ENCODE data around the gene TAF15.

The TAF15 gene

DNA sequence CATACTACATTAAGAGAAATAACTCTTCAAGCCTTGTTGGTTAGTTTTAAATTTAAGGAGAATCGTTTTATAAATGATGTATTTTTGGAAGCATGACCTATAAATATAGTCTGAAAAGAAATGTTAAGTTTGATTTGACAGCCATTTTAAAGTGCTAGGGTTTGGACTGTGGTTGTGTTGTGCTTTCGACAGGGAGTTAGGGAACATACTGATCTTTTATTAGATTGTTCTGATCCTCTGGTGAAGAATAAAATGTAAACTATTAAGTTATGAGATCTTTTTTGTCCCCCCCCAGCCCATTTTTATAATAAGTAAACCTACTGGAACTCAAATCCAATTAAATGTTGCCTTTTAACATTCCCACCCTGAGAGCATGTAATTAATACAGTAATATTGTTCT is 12.0 kb downstream of the TAF15 start:
- DNase-seq (ENCODE audit: low spot score), result no peak

DNA sequence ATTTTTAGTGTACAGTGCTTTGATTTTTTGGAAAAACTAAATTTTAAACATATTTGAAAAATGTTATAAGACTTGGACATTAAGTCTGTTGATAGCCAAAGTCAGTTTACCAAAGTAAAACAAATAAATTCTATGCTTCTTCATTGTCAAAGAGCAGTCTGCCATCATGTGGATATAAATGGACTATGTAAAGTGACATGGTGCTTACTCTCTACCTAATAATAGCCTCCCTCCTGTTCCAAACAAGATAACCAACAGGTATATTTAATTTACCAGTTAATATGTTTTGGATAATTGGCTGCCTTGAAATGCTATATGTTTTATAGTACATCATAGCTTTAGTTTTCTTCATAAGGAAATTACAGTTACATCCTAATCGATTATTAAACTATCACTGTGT is 15.9 kb downstream of the TAF15 start:
- no peak for DNase-seq (ENCODE audit: low spot score)

DNA sequence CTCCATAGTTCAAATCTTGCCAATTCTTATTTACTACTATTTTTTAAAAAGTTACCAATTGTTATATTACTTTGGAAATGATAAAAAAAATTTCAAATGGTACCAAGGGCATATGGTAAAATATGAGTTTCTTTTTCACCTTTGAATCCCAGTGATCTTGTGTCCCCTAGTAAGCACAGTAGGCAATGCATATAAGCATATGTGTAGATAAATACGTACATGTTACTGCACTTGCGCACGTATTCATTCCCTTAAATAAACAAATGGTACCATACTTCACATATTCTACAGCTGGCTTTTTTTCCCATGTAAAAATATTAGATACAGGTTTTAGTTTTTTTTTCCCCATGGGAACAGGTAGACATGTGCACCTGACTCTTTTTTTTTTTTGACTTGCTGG is 31.8 kb downstream of the TAF15 start:
- DNase-seq (ENCODE audit: low spot score), result no peak

DNA sequence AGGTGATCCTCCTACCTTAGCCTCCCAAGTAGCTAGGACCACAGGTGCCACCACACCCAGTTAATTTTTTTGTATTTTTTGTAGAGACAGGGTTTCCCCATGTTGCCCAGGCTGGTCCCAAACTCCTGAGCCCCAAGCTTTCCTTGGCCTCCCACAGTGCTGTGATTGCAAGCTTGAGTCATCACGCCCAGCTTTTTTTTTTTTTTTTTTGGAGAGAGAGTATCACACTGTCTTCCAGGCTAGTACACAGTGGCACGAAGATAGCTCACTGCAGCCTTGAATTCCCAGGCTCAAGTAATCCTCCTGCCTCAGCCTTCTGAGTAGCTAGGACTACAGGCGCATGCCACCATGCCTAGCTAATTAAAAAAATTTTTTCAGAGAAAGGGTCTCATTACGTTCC is 32.2 kb downstream of the TAF15 start:
- DNase-seq (ENCODE audit: low spot score), result no peak

DNA sequence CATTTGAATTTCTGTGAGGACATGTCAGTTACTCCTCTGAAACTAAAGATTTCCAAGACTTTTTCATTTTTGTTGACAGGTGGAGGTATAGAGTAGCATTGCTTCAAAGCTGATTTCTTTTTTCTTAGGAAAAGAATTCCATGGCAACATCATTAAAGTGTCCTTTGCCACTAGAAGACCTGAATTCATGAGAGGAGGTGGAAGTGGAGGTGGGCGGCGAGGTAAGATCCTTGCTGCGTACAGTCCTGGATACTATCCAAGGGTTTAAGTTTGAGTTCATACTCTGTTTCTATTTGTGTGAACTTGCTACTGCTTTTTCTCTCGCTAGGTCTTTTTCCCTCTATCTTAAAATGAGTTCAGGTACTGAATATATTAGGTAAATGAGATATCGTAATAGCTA is 33.0 kb downstream of the TAF15 start:
- DNase-seq (ENCODE audit: low spot score), result no peak

DNA sequence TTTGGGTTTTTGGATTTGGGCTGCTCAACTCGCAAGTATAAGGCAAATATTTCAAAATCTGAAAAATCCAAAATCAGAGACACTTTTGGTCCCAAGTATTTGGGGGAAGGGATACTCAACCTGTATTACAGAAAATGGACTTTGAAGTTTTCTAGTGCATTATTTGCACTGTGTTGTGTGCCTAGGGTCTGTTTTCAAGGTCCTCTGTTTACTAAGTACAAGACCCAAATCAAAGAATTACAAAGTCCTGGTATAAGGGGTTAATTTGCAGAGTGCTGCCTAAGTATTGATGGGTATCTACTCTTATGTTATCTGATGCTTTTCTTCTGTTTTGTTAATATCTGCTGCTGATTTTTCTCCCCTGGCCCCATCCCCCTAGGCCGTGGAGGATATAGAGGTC is 34.4 kb downstream of the TAF15 start:
- no peak for DNase-seq (ENCODE audit: low spot score)

DNA sequence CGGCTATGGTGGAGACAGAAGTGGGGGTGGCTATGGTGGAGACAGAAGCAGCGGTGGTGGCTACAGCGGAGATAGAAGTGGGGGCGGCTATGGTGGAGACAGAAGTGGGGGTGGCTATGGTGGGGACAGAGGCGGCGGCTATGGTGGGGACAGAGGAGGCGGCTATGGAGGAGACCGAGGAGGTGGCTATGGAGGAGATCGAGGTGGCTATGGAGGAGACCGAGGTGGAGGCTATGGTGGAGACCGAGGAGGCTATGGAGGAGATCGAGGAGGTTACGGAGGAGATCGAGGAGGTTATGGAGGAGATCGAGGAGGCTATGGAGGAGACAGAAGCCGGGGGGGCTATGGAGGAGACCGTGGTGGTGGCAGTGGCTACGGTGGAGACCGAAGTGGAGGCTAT is 35.3 kb downstream of the TAF15 start:
- DNase-seq (ENCODE audit: low spot score), result no peak

DNA sequence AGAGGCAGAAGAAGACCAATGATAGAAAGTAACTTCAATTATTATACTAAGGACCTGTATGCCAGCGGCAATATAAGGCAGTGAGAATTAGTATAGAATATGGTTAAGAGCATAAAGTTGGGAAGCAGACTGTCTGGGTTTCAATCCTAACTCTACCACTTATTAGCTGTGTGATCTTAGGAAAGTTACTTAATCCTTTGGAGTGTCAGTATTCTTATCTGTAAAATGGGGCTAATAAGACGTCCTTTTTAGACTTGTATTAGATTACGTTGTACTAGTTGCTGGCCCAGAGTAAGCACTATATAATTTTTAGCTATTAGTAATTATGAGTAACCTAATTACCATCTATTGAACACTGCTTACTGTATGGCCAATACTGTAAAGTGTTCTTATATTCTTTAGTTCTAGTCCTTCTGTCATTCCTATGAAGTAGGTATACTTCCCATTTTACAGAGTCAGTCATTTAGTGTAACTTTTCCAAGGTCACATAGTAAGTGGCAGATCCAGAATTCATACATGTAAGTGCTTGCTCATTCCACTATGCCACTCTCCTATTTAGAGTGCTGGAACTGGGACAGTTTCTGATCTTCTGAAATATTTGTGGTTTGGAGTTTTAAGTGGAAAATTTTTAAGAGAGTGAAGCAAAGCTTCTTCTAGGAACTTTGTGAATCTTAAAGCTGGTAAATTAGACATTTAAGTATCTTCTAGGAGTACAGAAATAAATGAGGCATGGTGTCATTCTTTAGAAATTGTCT is 36.9 kb downstream of the TAF15 start:
- no peak for DNase-seq (ENCODE audit: low spot score)

DNA sequence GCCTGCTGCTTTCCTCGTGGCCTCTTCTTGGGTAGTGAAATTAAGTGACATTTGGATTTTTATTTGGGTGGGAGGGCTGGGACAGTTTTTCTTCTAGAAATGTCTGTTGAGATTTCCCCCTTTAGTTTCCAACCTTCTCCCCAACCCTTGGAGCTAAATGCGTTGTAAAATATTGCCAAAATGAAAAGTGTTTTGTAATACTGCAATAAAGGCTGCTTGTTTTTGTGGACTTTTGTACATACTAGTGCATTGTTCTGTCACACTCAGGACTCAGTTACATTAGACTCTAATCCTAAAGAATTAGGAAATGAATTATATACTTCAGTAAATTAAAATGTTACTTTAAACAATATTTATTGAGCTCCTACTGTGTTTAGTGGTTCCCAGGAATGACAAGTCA is 37.7 kb downstream of the TAF15 start:
- DNase-seq (ENCODE audit: low spot score), result peak; percentile 62

DNA sequence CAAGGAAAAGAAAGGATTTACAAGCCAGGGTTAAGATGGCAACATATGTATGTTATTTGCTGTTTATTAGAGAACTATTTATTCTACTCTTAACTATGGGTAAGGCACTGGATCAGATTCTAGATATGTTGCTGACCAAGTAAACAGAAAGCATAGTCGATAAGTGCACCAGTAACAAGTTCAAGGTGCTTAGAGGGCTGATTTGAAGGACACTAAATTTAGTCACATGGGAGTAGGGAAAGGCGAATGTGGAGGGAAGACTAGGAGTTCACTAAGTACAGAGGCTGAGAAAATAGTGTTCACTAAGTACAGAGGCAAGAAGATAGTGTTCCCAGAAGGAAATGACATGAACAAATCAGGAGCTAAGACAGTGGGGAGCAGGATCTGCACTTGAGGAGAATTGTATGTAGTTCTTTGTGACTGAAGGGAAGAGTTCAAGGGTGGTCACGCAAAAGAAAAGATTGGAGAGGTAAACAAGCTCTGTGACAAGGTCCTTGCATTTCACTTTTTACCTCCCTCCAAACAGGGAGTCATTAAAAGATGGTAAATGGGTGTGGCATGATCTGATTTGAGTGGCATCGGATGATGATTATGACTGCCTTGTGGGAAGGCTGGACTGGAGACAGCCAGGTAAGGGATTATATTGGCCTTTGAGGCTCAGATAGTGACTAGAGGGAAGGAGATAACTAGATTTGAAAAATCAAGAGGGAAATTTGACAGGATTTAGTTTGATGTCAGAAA is 38.5 kb downstream of the TAF15 start:
- no peak for DNase-seq (ENCODE audit: low spot score)

DNA sequence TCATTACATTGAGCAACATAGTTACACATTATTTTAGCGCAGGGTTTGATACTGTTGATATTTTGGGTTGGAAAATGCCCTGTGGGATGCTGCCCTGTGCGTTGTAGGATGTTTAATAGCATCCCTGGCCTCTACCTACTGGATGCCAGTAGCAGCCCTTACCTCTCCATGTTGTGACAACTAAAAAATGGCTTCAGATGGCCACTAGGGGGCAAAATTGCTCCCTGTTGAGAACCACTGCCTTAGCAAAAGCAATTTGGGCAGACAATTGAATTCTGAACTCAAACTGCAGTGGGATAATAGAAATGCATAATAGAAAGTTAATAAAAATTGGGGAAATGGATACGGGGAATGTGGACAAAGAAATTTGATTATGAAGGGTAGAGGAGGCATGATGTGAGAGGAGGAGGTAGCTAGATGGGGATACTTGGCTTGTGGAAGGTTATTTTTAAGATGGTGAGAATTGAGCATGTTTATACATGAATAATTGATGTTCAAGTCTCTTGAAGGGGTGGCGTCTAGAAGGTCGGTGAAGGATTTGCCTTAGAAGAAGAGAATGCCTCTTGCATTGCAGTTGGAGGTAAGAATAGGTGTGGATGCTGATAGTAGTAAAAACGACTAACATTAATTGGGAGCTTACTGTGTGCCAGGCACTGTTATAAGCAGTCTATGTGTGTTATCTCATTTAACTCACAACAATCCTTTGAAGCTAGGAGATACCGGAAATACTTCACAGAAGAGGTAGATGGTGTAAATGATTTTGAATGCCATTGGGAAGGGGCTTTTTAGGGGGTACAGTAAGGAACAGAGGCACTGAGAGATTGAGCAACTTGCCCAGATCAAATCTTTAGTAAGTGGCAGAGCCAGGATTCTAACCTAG is 40.4 kb downstream of the TAF15 start:
- DNase-seq (ENCODE audit: low spot score), result peak; percentile 76

DNA sequence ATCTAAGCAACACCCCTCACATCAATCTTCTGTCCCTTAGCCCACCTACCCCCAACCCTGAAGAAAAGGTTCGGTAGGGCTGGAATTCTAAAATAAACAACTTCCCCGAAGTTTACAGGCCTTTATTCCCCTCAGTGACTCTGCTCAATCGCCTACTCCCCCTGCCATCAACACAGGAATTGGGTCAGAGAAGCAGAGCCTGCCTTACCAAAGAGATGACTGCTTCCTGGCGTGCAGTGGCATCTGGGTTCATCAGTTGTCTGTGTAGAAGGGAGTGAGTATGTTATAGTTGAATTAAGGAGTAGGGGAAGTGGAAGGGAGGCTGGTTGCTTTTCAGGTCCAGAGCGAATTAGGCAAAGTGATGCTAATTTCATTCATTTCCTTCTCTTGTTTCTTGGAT is 46.7 kb downstream of the TAF15 start:
- no peak for DNase-seq (ENCODE audit: low spot score)

DNA sequence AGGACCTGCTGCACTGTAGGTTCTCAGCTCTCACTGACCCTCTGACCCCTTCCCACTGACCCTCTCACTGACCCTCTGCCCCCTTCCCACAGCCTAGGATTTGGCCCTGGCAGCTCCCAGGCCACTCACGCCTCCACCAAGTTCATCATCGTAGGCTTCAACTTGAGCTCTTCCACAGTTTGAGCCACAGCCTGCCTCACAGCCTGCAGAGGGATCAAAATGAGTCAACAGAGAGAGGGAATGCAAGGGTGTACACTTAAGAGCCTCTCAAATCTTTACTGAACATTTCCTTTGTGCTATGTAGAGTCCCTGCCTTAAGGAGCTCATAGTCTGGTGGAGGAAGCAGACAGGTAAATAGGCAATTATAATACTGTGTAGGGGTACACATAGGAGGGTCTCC is 47.3 kb downstream of the TAF15 start:
- DNase-seq (ENCODE audit: low spot score), result no peak

DNA sequence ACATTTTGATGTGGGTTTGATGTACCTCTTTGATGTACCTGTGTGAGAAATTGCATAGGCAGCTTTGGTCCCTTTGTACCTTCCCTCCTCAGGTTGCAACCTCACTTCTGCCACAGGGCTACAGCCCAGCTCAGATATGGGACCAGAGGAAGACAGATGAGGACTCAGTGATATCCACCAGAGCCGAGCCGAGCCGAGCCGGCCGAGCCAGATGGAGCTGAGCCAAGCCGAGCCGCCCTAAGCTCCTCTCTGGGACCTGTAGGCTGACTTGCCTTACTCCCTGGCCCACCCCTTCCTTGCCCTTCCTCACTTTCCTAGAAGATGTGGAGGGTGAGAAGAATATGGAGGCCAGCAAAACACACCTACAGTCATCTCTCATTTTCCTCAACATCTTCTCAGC is 55.6 kb downstream of the TAF15 start:
- DNase-seq (ENCODE audit: low spot score), result no peak

DNA sequence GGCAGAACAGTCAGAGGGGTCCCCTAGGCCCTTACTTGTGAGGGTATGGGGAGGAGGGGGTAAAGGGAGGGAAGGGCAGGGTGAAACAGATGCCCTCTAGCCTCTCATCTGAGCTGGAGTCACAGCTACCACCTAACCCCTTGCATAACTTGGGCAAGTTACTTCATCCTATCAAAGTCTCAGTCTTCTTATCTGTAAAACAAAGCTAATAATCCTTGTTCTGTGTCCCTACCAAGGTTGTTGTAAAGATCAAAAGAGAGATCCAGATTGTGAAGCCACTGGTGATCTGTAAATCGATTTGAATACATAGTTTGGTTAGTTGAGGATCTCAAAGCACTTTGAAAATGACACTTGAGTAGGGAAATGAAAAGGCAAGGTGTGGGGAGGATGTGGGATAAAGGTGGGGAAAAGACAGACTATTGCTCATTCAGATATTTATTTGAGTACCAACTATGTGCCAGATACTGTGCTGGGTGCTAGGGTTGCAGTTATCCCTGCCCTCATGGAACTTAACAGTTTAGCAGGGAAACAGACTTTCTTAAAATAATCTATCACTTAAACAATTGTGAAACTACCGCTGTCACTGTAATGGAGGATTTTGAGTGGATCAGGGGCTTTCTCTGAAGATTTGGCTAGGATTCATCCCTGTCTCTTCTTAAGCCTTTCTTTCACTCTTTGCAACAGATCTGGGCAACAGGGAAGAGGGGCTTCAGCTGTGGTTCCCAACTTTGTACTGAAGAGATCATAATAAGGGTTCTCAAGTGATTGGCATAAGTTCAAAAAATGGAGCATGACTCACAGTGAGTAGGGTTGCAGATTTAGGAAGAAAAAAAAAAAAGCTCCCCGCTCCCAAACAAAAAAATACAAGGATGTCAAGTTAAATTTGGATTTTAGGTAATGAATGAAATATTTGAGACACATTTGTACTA is 56.4 kb downstream of the TAF15 start:
- no peak for DNase-seq (ENCODE audit: low spot score)

DNA sequence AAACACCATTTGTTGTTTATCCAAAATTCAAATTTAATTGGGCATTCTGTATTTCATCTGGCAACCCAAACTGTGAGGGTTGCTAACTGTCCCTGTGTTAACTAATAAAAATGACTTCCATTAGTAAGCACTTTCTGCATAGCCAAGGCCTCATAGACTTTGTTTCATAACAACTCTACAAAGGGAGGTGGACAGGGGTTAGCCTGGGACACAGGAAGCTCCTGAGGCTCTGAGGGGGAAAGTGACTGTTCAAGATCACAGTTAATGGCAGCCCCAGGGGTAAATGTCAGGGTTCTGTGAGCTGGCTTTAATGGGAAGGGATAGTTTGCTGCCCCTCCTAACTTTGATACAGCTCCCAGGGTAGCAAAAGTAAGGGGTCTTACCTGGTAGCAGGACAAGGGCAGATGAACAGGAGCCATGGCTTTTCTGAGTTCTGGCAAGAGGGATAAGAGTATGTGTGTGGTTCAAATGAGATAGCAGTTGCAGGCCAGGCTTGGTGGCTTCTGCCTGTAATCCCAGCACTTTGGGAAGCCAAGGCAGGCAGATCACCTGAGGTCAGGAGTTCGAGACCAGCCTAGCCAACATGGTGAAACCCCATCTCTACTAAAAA is 57.2 kb downstream of the TAF15 start:
- DNase-seq (ENCODE audit: low spot score), result no peak

DNA sequence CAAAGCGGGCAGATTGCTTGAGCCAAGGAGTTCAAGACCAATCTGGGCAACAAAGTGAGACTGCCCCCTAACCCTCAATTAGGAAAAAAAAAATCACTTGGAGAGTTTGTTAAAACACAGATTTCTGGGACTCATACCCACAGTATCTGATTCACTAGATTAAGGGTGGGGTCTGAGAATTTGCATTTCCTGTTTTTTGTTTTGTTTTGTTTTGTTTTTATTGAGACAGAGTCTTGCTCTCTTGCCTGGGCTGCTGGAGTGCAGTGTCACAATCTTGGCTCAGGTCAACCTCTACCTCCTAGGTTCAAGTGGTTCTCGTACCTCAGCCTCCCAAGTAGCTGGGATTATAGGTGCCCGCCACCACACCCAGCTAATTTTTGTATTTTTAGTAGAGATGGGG is 58.3 kb downstream of the TAF15 start:
- no peak for DNase-seq (ENCODE audit: low spot score)

DNA sequence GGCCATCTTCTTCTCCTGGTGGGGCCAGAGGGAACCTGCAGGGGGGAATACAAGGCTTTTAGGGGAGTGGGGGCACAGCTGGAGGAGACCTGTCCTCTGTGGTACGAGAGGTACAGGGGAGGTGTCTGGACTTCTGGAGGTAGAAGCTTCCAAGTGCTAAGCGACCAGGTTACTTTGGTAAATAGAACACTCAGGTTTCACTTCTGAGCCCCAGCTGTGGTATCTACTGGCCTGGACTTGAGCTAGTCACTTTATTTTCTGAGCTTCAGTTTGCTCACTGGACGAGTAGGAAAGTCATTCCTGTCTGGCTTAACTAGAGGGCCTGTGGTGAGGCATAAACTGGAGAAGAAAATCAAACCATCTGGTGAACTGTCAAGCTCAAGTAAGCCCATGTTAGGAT is 59.5 kb downstream of the TAF15 start, which contains the start of gene HEATR9:
HEATR9 (minus strand) TSS at position 155 of the 400 bp plus-strand sequence; CDS start at position 6, 149 bp downstream.
- no peak for DNase-seq (ENCODE audit: low spot score)

DNA sequence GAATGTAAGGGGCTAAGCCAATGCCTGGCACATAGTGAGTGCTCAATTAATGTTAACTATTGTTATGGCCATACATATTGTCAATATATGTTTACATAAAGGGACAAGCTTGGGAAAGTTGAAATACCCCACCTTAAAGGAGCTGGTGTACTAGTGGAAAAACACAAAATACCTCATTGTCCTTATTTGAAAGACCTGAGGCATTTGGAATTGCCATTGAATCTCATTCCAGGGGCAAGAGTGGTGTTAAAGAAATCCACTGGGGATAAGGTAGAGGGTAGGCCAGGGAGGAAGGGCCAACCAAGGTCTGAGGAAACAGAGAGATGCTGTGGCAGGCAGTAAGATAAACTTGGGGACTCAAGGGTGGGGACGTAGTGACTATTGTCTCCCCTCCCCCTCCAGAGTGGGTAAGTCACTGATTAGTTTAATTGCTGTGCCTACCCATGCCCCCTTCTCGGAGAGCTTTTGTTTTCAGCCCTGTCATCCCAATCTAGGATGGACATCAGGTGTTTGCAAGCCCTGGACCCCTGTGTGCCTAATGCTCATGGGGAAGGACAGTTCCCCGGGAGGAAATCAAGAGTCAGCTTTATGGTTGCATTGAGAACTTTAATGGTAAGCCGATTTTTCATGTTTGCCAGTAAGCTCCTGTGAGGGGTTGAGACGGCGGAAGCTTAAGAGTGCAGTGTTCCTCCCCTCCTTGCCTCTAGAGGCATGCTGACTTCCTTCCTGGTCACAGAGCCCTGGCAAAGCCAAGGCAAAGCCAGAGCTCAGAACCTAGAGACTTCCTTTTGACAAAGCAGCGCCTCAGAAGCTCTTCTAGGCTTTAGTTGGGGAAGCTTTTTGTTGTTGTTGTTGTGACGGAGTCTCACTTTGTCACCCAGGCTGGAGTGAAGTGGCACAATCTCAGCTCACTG is 61.9 kb downstream of the TAF15 start:
- no peak for DNase-seq (ENCODE audit: low spot score)
